Endothelial cell of umbilical vein (primary cell): ENCODE data around the gene XAF1. TPM values are rescaled to one million over a fixed set of nuclear protein-coding genes. Genes with fewer than 3 reads are reported as not detected.
"Not testable (repeated sequence)": the region's sequence is repeated elsewhere in the genome, so short reads cannot be mapped to it uniquely, and the experiment has no call there.

Source experiments
- BruUV-seq: library from RNA; stranded (reverse); fragments of 400-500 nt; replicated peaks from 2 replicates; lab custom pipeline; 2021; lab: Mats Ljungman, UMichigan
- CTCF ChIA-PET: fragments of 300-600, 350-600 bp; sonication (Branson Sonifier 250); formaldehyde crosslinking; loops from one replicate; lab custom pipeline; 2021; ENCODE audit warnings: antibody characterized with exemption, inconsistent platforms; lab: Charles Lee
- POLR2A ChIA-PET: fragments of 300-600, 350-600 bp; sonication (Branson Sonifier 250); formaldehyde crosslinking; loops from one replicate; lab custom pipeline; 2021; ENCODE audit warnings: antibody characterized with exemption, inconsistent platforms; lab: Charles Lee
- DNase-seq: peaks from one replicate; pipeline ENCODE4 v3.0.0-alpha.2; 2011; ENCODE audit warnings: low read depth, low spot score
- FAIRE-seq: peaks from 2 replicates; lab custom pipeline; 2011; peaks lifted over from hg19 to GRCh38; lab: Jason Lieb, UNC
- H2AFZ ChIP-seq: 2 replicates; pipeline ENCODE4 v1.6.0; 2012; ENCODE audit warnings: low read depth, low read length, control low read depth, inconsistent platforms
- H3K27ac ChIP-seq: 2 replicates; pipeline ENCODE4 v1.5.1; 2011; ENCODE audit warnings: low read depth, mild to moderate bottlenecking, control low read depth, low read length, moderate library complexity; ENCODE audit not compliant: insufficient read depth
- H3K27me3 ChIP-seq, 2 experiments: 2 replicates each; pipeline versions ENCODE4 v1.6.0 to v1.6.1; 2011; ENCODE audit warnings: low read length in 2 of 2, mixed read lengths in 1 of 2; ENCODE audit not compliant: control insufficient read depth in 2 of 2, insufficient read depth in 2 of 2
- H3K36me3 ChIP-seq, 2 experiments: 2 replicates in 1 of 2; 3 replicates in 1 of 2; pipeline ENCODE4 v1.5.1; 2011; ENCODE audit warnings: low read length in 2 of 2, mild to moderate bottlenecking in 1 of 2, moderate library complexity in 1 of 2; ENCODE audit not compliant: control insufficient read depth in 2 of 2, insufficient read depth in 2 of 2; ENCODE audit errors: extremely low read depth in 1 of 2
- H3K4me1 ChIP-seq: 3 replicates; pipeline ENCODE4 v1.5.1; 2011; ENCODE audit warnings: mild to moderate bottlenecking, low read length; ENCODE audit not compliant: control insufficient read depth, insufficient read depth; ENCODE audit errors: extremely low read depth
- H3K4me2 ChIP-seq: 2 replicates; pipeline ENCODE4 v1.6.1; 2011; ENCODE audit warnings: low read length, control low read depth, mixed read lengths; ENCODE audit not compliant: insufficient read depth
- H3K4me3 ChIP-seq, 3 experiments: fragments of 200-600 bp in 1 of 3; sonication (generic), shearing (Covaris generic) in 1 of 3; replicated peaks in 1 of 3; 2 replicates each; pipeline ENCODE4 v1.5.1; 2011 to 2016; ENCODE audit warnings: control low read depth in 3 of 3, low read length in 3 of 3, mild to moderate bottlenecking in 2 of 3, inconsistent platforms in 1 of 3, low read depth in 1 of 3, moderate library complexity in 1 of 3; ENCODE audit not compliant: insufficient read depth in 1 of 3
- H3K79me2 ChIP-seq: 2 replicates; pipeline ENCODE4 v1.6.0; 2012; ENCODE audit warnings: low read length, inconsistent platforms; ENCODE audit not compliant: control insufficient read depth, insufficient read depth
- H3K9ac ChIP-seq: replicated peaks from 2 replicates; pipeline ENCODE3; 2011; ENCODE audit warnings: low read length, control low read depth; ENCODE audit not compliant: insufficient read depth; ENCODE audit errors: extremely low read depth
- H3K9me1 ChIP-seq: replicated peaks from 3 replicates; pipeline ENCODE4 v1.6.0; 2011; ENCODE audit warnings: mild to moderate bottlenecking, low read length; ENCODE audit not compliant: control insufficient read depth, insufficient read depth; ENCODE audit errors: extremely low read depth
- H3K9me3 ChIP-seq: replicated peaks from 2 replicates; pipeline ENCODE4 v1.5.1; 2012; ENCODE audit warnings: low read length, inconsistent platforms; ENCODE audit not compliant: control insufficient read depth, insufficient read depth
- H4K20me1 ChIP-seq: replicated peaks from 2 replicates; pipeline ENCODE3; 2011; ENCODE audit warnings: mild to moderate bottlenecking, low read length; ENCODE audit not compliant: control insufficient read depth, insufficient read depth; ENCODE audit errors: extremely low read depth
- CTCF ChIP-seq, 2 donors: IDR thresholded peaks; 1 replicate in 1 of 2; 2 replicates in 1 of 2; pipeline ENCODE4 v1.5.1; 2011; ENCODE audit warnings: low read length in 2 of 2, mild to moderate bottlenecking in 2 of 2, moderate library complexity in 2 of 2, control low read depth in 1 of 2, inconsistent platforms in 1 of 2, low read depth in 1 of 2; ENCODE audit not compliant: insufficient read depth in 1 of 2; ENCODE audit errors: extremely low read depth in 1 of 2
- GATA2 ChIP-seq: IDR thresholded peaks from 2 replicates; pipeline ENCODE4 v1.7.0; 2011; ENCODE audit warnings: low read depth, mild to moderate bottlenecking, moderate library complexity, mixed read lengths, low read length; ENCODE audit not compliant: insufficient read length, insufficient read depth
- MAX ChIP-seq: IDR thresholded peaks from 2 replicates; pipeline ENCODE4 v1.6.1; 2011; ENCODE audit not compliant: insufficient read depth, insufficient read length
- MYC ChIP-seq: IDR thresholded peaks from one replicate; pipeline ENCODE4 v1.6.1; 2011; ENCODE audit warnings: mild to moderate bottlenecking, low read depth, low read length
- POLR2AphosphoS5 ChIP-seq: IDR thresholded peaks from 2 replicates; pipeline ENCODE4 v1.6.1; 2012; ENCODE audit warnings: low read depth, mild to moderate bottlenecking, control low read depth, low read length, moderate library complexity; ENCODE audit not compliant: insufficient read depth
- dilution Hi-C: fragments of 300-500 bp; cut with MboI; formaldehyde crosslinking; loops from one replicate; pipeline ENCODE4 v1.15.0; 2019; ENCODE audit warnings: low sequenced_read_pairs; ENCODE audit not compliant: extremely low pct_ligation_motif_present
- intact Hi-C: fragments of 100-400 bp; cut with micrococcal nuclease; formaldehyde crosslinking; loops from one replicate; pipeline ENCODE4 v1.10.0; 2022
- polyA plus RNA-seq, 4 experiments: library from polyadenylated mRNA; depleted of rRNA in 3 of 4; stranded (reverse) in 3 of 4; unstranded in 1 of 4; fragments of >200 nt; gene quantifications; 2 replicates each; pipeline versions ENCODE4 v1.2.1 to v1.2.3, GENCODE V29; 2011 to 2012; ENCODE audit warnings: missing spikeins in 1 of 4
- total RNA-seq: library from RNA; stranded (reverse); gene quantifications from 2 replicates; pipeline ENCODE4 v1.2.3, GENCODE V29; 2021

Gene XAF1
- total and polyA plus RNA-seq, 2 donors (not counting 3 experiments of a cell fraction or from before 2014, with no cell fraction given): 6.3 to 21.5 TPM

- no peak overlapping the region for H3K9ac ChIP-seq
- H3K4me3 ChIP-seq: no peak overlapping the region
- POLR2A ChIA-PET: no interaction called here
- FAIRE-seq (no peak), DNase-seq (no peak)
- H3K27me3 ChIP-seq: peaks cover 8 to 19% of the 10 kb centered on the region in 2 experiments
- CTCF ChIA-PET: interaction anchor here (0.6 to 1.3 kb wide), 4 partner anchors 15 to 106 kb away, joined by 3 read pairs; no protein-coding TSS in a partner anchor
- no peaks in the 10 kb centered on the region for H3K9me1 ChIP-seq
- H3K4me2 ChIP-seq: no peak overlapping the region
- H2AFZ ChIP-seq: no peak overlapping the region
- TF ChIP-seq GATA2 (no peak), MYC (no peak), CTCF (IDR thresholded peaks at IDR 0.05; ENCODE audit: extremely low read depth in 1 of 2, insufficient read depth in 1 of 2, low read depth in 1 of 2, low read length in 2 of 2) (no peak), MAX (no peak), POLR2AphosphoS5 (no peak)
- H3K4me1 ChIP-seq: no peaks in the 10 kb centered on the region
- H4K20me1 ChIP-seq: no peaks in the 10 kb centered on the region
- no TSS peak for BruUV-seq
- peaks cover 0 to 6% of the 10 kb centered on the region in 2 experiments for H3K36me3 ChIP-seq
- H3K9me3 ChIP-seq: no peaks in the 10 kb centered on the region
- H3K79me2 ChIP-seq: no peaks in the 10 kb centered on the region
- intact Hi-C loops (no loop called here), dilution Hi-C loops (no loop called here)
- H3K27ac ChIP-seq: no peak overlapping the region
Observed at GRCh38 chr17:6772016-6772415, 16.2 kb downstream of the XAF1 start.

- H3K4me1 ChIP-seq, H3K27ac ChIP-seq, intact Hi-C loops, H3K36me3 ChIP-seq, dilution Hi-C loops, CTCF ChIA-PET, DNase-seq, H3K9ac ChIP-seq, H3K9me1 ChIP-seq, H3K4me2 ChIP-seq, H3K79me2 ChIP-seq, H3K4me3 ChIP-seq, FAIRE-seq, H4K20me1 ChIP-seq, H2AFZ ChIP-seq, H3K9me3 ChIP-seq, POLR2A ChIA-PET: not testable (repeated sequence)
- H3K27me3 ChIP-seq: peaks cover 8 to 32% of the 10 kb centered on the region in 2 experiments
- BruUV-seq: TSS peak; percentile 18
Observed at GRCh38 chr17:6774906-6775305, 19.1 kb downstream of the XAF1 start.
